Activated CD4-positive, alpha-beta memory T cell treated with anti-CD3 and anti-CD28 coated beads for 36 hours (primary cell): ENCODE measurements around the gene LRMDA. TPM values are rescaled to one million over a fixed set of nuclear protein-coding genes. Genes with fewer than 3 reads are reported as not detected.
"Not testable (repeated sequence)": the region's sequence is repeated elsewhere in the genome, so short reads cannot be mapped to it uniquely, and the experiment has no call there.

Experiments used
- CTCF ChIA-PET: fragments of 350-600 bp; sonication (Branson Sonifier 250); formaldehyde crosslinking; loops from one replicate; lab custom pipeline; 2021; ENCODE audit warnings: antibody characterized with exemption, inconsistent platforms; lab: Charles Lee
- POLR2A ChIA-PET: fragments of 350-600 bp; sonication (Branson Sonifier 250); formaldehyde crosslinking; loops from one replicate; lab custom pipeline; 2021; ENCODE audit warnings: antibody characterized with exemption; lab: Charles Lee
- DNase-seq: peaks from one replicate; pipeline ENCODE4 v3.0.0-alpha.2; 2020
- H3K27ac Mint-ChIP-seq: one replicate; pipeline ENCODE4 v1.8.0; 2021; ENCODE audit warnings: mixed read lengths
- H3K27me3 Mint-ChIP-seq: one replicate; pipeline ENCODE4 v1.8.0; 2021; ENCODE audit warnings: mixed read lengths
- H3K36me3 Mint-ChIP-seq: one replicate; pipeline ENCODE4 v1.8.0; 2021; ENCODE audit warnings: mixed read lengths
- H3K4me1 Mint-ChIP-seq: one replicate; pipeline ENCODE4 v1.8.0; 2021; ENCODE audit warnings: low read depth, mixed read lengths
- H3K4me3 Mint-ChIP-seq: one replicate; pipeline ENCODE4 v1.8.0; 2021; ENCODE audit warnings: mild to moderate bottlenecking, mixed read lengths
- H3K9me3 Mint-ChIP-seq: one replicate; pipeline ENCODE4 v1.8.0; 2021; ENCODE audit warnings: mixed read lengths
- intact Hi-C: fragments of 100-400 bp; cut with micrococcal nuclease; formaldehyde crosslinking; loops from one replicate; pipeline ENCODE4 v1.15.1; 2023
- total RNA-seq, 2 experiments: library from RNA; stranded (reverse); gene quantifications; one replicate each; pipeline ENCODE4 v1.2.3, GENCODE V29; 2021

The LRMDA gene
- total RNA-seq, 2 experiments from 2014 or later = not detected

GRCh38 chr10:75596930-75597620 lies 165.7 kb downstream of the LRMDA start:
- H3K27me3 Mint-ChIP-seq = peaks cover 5% of the 10 kb centered on the region
- intact Hi-C loops = no loop called here
- CTCF ChIA-PET = no interaction called here

GRCh38 chr10:75597773-75598440 lies 166.5 kb downstream of the LRMDA start:
- H3K4me3 Mint-ChIP-seq = no peak overlapping the region
- DNase-seq = no peak
- POLR2A ChIA-PET = no interaction called here
- CTCF ChIA-PET = no interaction called here
- H3K36me3 Mint-ChIP-seq = no peaks in the 10 kb centered on the region
- intact Hi-C loops = no loop called here
- H3K27me3 Mint-ChIP-seq = no peaks in the 10 kb centered on the region
- H3K9me3 Mint-ChIP-seq = no peaks in the 10 kb centered on the region
- no peaks in the 10 kb centered on the region for H3K4me1 Mint-ChIP-seq
- H3K27ac Mint-ChIP-seq = no peak overlapping the region

More at GRCh38 chr10:75596930-75597620, 165.7 kb downstream of the LRMDA start:
- POLR2A ChIA-PET = no interaction called here
- no peaks in the 10 kb centered on the region for H3K4me1 Mint-ChIP-seq
- no peak overlapping the region for H3K4me3 Mint-ChIP-seq
- no peak overlapping the region for H3K27ac Mint-ChIP-seq
- DNase-seq = no peak
- no peaks in the 10 kb centered on the region for H3K9me3 Mint-ChIP-seq
- H3K36me3 Mint-ChIP-seq = no peaks in the 10 kb centered on the region

DNA sequence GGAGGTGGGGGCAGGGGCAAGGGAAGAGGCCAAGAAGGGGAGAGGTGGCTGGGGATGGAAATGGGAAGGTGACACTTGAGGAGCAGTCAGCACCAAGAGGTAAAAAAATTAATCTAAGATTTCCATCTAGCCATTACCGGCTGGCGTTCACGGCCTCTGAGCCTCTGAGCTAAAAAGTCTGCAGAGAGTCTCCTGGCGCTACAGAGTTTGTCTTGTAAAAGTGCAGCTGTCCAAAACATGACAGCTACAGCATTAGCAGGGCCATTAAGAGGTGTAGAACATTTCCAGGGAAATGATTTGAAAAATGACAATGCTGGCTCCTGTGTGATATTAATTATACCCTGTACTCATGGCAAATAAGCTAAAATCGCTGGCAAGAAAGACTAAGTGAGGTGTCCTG lies 167.6 kb downstream of the LRMDA start:
- POLR2A ChIA-PET = no interaction called here
- intact Hi-C loops = no loop called here
- Mint-ChIP-seq H3K27ac (no peak overlapping the region), H3K4me3 (no peak overlapping the region), H3K27me3 (no peaks in the 10 kb centered on the region), H3K9me3 (no peaks in the 10 kb centered on the region), H3K36me3 (no peaks in the 10 kb centered on the region), H3K4me1 (no peaks in the 10 kb centered on the region)
- CTCF ChIA-PET = no interaction called here
- no peak for DNase-seq

GRCh38 chr10:75599875-75600648 lies 168.6 kb downstream of the LRMDA start:
- H3K9me3 Mint-ChIP-seq = no peaks in the 10 kb centered on the region

DNA sequence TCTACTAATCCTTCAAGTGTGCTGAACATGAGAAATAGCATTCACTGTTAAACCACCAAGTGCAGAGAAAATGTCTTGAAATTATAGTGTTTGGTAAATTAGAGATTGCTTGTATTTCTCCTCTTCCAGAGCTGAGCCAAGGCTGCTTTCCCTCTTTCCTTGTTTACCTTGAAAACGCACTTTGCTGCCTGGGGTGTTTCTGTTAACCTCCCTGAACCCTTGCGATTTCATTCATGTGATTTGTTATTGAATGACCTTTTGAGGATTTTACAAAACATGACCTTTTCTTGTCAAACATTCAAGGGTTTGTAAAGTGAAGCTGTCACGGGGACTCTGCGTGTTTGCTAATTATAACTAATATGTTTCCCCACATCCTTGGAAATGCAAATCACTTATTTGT lies 169.4 kb downstream of the LRMDA start:
- no peaks in the 10 kb centered on the region for H3K4me1 Mint-ChIP-seq
- intact Hi-C loops = no loop called here
- POLR2A ChIA-PET = no interaction called here
- DNase-seq = no peak
- no peak overlapping the region for H3K27ac Mint-ChIP-seq
- H3K9me3 Mint-ChIP-seq = no peaks in the 10 kb centered on the region
- H3K36me3 Mint-ChIP-seq = no peaks in the 10 kb centered on the region
- H3K4me3 Mint-ChIP-seq = no peak overlapping the region
- no peaks in the 10 kb centered on the region for H3K27me3 Mint-ChIP-seq
- CTCF ChIA-PET = no interaction called here

More at GRCh38 chr10:75599875-75600648, 168.6 kb downstream of the LRMDA start:
- no peak for DNase-seq
- intact Hi-C loops = no loop called here
- Mint-ChIP-seq H3K27ac (no peak overlapping the region), H3K36me3 (no peaks in the 10 kb centered on the region), H3K27me3 (no peaks in the 10 kb centered on the region), H3K4me3 (no peak overlapping the region), H3K4me1 (no peaks in the 10 kb centered on the region)
- POLR2A ChIA-PET = no interaction called here
- CTCF ChIA-PET = no interaction called here

DNA sequence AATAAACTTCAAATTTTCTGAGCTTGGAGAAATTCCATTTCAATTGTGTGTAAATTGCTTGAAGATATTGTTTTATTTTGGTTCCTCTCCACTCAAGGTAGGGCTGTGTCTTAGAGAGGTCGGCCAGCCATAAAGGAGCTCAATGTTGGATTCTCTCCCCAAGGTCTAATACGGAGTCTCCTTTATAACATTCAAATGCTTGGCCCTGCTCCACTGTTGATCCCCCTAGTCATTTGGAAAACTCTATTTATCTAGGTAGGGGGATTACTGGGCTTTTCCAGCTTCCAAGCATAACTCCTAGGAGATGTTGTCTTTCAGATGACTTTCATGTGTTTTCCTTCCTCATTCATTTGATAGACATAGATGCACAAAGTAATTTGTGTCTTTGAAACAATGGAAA lies 170.9 kb downstream of the LRMDA start:
- Mint-ChIP-seq H3K4me3 (no peak overlapping the region), H3K9me3 (no peaks in the 10 kb centered on the region), H3K36me3 (no peaks in the 10 kb centered on the region), H3K27ac (no peak overlapping the region), H3K4me1 (no peaks in the 10 kb centered on the region), H3K27me3 (no peaks in the 10 kb centered on the region)
- DNase-seq = no peak
- ChIA-PET CTCF (no interaction called here), POLR2A (no interaction called here)
- intact Hi-C loops = no loop called here

- Mint-ChIP-seq H3K4me1 (no peaks in the 10 kb centered on the region), H3K27ac (no peak overlapping the region), H3K27me3 (no peaks in the 10 kb centered on the region), H3K36me3 (no peaks in the 10 kb centered on the region), H3K9me3 (no peaks in the 10 kb centered on the region), H3K4me3 (no peak overlapping the region)
- intact Hi-C loops = no loop called here
- ChIA-PET CTCF (no interaction called here), POLR2A (no interaction called here)
- DNase-seq = no peak
These were observed 173.7 kb downstream of the LRMDA start for GRCh38 chr10:75605096-75605495.

DNA sequence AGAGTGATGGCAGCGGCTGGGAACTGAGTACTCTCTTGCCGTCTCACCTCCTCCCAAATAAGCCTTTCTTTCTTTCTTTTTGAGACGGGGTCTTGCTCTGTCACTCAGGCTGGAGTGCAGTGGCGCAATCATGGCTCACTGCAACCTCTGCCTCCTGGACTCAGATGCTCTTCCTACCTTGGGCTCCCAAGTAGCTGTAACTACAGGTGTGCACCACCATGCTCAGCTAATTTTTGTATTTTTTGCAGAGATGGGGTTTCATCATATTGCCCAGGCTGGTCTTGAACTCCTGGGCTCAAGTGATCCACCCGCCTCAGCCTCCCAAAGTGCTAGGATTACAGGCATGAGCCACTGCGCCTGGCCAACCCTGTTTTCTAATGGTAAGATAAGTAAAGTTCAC lies 174.4 kb downstream of the LRMDA start:
- H3K36me3 Mint-ChIP-seq, H3K4me3 Mint-ChIP-seq, H3K27ac Mint-ChIP-seq, H3K27me3 Mint-ChIP-seq, intact Hi-C loops, H3K9me3 Mint-ChIP-seq, CTCF ChIA-PET, POLR2A ChIA-PET, DNase-seq, H3K4me1 Mint-ChIP-seq: not testable (repeated sequence)

GRCh38 chr10:75606203-75606779 lies 174.9 kb downstream of the LRMDA start:
- DNase-seq = no peak
- Mint-ChIP-seq H3K27ac (no peak overlapping the region), H3K9me3 (no peaks in the 10 kb centered on the region), H3K4me1 (no peaks in the 10 kb centered on the region), H3K27me3 (no peaks in the 10 kb centered on the region), H3K36me3 (no peaks in the 10 kb centered on the region), H3K4me3 (no peak overlapping the region)
- CTCF ChIA-PET = no interaction called here
- POLR2A ChIA-PET = no interaction called here
- intact Hi-C loops = no loop called here

DNA sequence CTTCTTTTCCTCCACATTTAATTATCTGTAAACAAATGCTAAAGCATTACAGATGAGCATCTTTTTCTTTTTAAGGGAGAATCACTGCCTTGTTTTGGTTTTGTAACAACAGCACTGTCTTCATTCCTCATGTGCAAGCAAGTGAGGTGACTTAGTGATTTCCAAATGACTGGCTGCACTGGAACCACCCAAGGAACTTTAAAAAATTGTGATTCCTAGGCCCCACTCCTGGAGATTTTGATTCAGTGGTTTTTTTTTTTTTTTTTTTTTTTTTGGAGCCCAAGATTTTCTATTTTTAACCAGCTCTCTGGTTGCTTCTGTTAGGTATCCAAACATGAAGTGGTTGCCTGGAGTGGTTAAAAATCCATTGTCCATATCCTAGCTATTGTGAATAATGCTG lies 176.2 kb downstream of the LRMDA start:
- H3K4me3 Mint-ChIP-seq = no peak overlapping the region
- no peaks in the 10 kb centered on the region for H3K36me3 Mint-ChIP-seq
- intact Hi-C loops = no loop called here
- H3K27ac Mint-ChIP-seq = no peak overlapping the region
- H3K9me3 Mint-ChIP-seq = no peaks in the 10 kb centered on the region
- no peak for DNase-seq
- no peaks in the 10 kb centered on the region for H3K4me1 Mint-ChIP-seq
- ChIA-PET POLR2A (no interaction called here), CTCF (no interaction called here)
- no peaks in the 10 kb centered on the region for H3K27me3 Mint-ChIP-seq

- no peak overlapping the region for H3K27ac Mint-ChIP-seq
- peaks cover 3% of the 10 kb centered on the region for H3K27me3 Mint-ChIP-seq
- H3K36me3 Mint-ChIP-seq = no peaks in the 10 kb centered on the region
- POLR2A ChIA-PET = no interaction called here
- no peaks in the 10 kb centered on the region for H3K9me3 Mint-ChIP-seq
- DNase-seq = no peak
- CTCF ChIA-PET = no interaction called here
- no peak overlapping the region for H3K4me3 Mint-ChIP-seq
- intact Hi-C loops = no loop called here
- no peaks in the 10 kb centered on the region for H3K4me1 Mint-ChIP-seq
These were observed 178.8 kb downstream of the LRMDA start for GRCh38 chr10:75610183-75610582.

DNA sequence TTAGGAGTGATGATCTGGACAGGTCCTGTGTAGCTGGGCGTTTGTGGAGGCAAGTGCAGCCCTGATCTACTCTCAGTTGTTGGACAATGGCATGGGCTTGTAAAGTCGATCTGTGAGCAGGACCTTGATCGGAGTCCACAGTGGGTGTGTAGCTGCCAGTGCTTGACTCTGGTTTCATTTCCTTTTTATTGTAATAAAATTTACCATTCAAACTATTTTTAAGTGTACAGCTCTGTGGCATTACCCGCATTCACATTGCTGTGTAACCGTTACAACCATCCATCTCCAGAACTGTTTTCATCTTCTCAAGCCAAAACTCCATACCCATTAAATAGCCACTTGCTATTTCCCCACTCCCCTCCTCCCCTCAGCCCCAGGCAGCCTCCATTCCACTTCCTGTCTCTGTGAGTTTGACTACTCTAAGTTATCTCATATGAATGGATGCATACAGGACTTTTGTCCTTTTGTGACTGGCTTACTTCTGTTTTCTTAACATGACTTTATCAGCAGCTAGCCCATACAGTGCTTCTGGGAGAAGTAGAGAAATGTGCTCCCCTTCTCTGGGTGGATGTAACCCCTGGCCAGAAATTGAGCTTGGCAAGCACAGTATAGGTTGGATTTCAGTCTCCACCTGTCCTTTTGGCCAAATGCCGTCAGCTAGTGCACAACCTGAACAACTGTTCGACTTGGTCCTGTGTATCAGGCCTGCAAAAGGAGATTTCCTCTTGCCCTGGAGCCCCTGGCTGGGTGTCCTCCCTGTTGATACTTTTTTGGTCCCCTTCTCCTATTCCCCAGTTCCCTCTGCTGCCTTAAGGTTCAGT lies 180.0 kb downstream of the LRMDA start:
- Mint-ChIP-seq H3K4me1 (no peaks in the 10 kb centered on the region), H3K9me3 (no peaks in the 10 kb centered on the region), H3K36me3 (no peaks in the 10 kb centered on the region), H3K27me3 (peaks cover 3% of the 10 kb centered on the region), H3K4me3 (no peak overlapping the region), H3K27ac (no peak overlapping the region)
- DNase-seq = no peak
- ChIA-PET POLR2A (no interaction called here), CTCF (no interaction called here)
- intact Hi-C loops = no loop called here
